MCF 10A (cell line): ENCODE results near the gene LMF1. TPM values are rescaled to one million over a fixed set of nuclear protein-coding genes. Genes with fewer than 3 reads are reported as not detected.
A peak's percentile ranks its signal among the peaks of the same experiment; 100 is the strongest.

ENCODE experiments used
- BruUV-seq: library from RNA; stranded (reverse); fragments of 400-500 nt; replicated peaks from 2 replicates; lab custom pipeline; 2021; lab: Mats Ljungman, UMichigan
- CTCF ChIA-PET: fragments of 300-600 bp; sonication (Branson Sonifier 250); formaldehyde crosslinking; extraction: SDS; loops from one replicate; lab custom pipeline; 2021; ENCODE audit warnings: antibody characterized with exemption, inconsistent platforms; lab: Yijun Ruan, JAX
- POLR2A ChIA-PET: fragments of 300-600, 350-650 bp; sonication (Branson Sonifier 250); formaldehyde crosslinking; extraction: SDS; loops from one replicate; lab custom pipeline; 2020; ENCODE audit warnings: antibody characterized with exemption, inconsistent platforms; lab: Yijun Ruan, JAX
- DNase-seq: peaks from one replicate; pipeline ENCODE4 v3.0.0-alpha.2; 2018; ENCODE audit not compliant: unreplicated experiment
- H3K27ac Mint-ChIP-seq: one replicate; pipeline ENCODE4 v1.8.0; 2022; ENCODE audit warnings: mild to moderate bottlenecking, low read depth, mixed read lengths; ENCODE audit not compliant: unreplicated experiment
- H3K27me3 Mint-ChIP-seq: one replicate; pipeline ENCODE4 v1.8.0; 2022; ENCODE audit warnings: mixed read lengths; ENCODE audit not compliant: insufficient read depth, unreplicated experiment
- H3K36me3 Mint-ChIP-seq: one replicate; pipeline ENCODE4 v1.8.0; 2022; ENCODE audit warnings: mild to moderate bottlenecking, moderate library complexity, mixed read lengths; ENCODE audit not compliant: insufficient read depth, unreplicated experiment
- H3K4me1 Mint-ChIP-seq: one replicate; pipeline ENCODE4 v1.8.0; 2022; ENCODE audit warnings: mixed read lengths; ENCODE audit not compliant: insufficient read depth, unreplicated experiment
- H3K4me3 Mint-ChIP-seq: one replicate; pipeline ENCODE4 v1.8.0; 2022; ENCODE audit warnings: mild to moderate bottlenecking, moderate library complexity, mixed read lengths; ENCODE audit not compliant: unreplicated experiment
- H3K9me3 Mint-ChIP-seq: one replicate; pipeline ENCODE4 v1.8.0; 2022; ENCODE audit warnings: mixed read lengths; ENCODE audit not compliant: unreplicated experiment
- intact Hi-C: fragments of 100-400 bp; cut with micrococcal nuclease; formaldehyde crosslinking; loops from 2 replicates; pipeline ENCODE4 v1.14.1; 2022
- total RNA-seq: library from RNA; stranded (reverse); gene quantifications from 2 replicates; pipeline ENCODE4 v1.2.3, GENCODE V29; 2022
- TF ChIP-seq, protein P1 (sequence below): fragments of 200-600 bp; IDR thresholded peaks from one replicate; pipeline ENCODE4 v1.8.0; 2022; ENCODE audit warnings: antibody characterized with exemption, mild to moderate bottlenecking; ENCODE audit not compliant: unreplicated experiment

The LMF1 gene
- total RNA-seq, 1 experiment from 2014 or later, result 9.9 TPM

GRCh38 chr16:978403-978802 is 7.6 kb upstream of the LMF1 start:
- Mint-ChIP-seq H3K4me3 (no peak overlapping the region), H3K4me1 (no peaks in the 10 kb centered on the region), H3K9me3 (no peaks in the 10 kb centered on the region), H3K36me3 (no peaks in the 10 kb centered on the region), H3K27me3 (peaks cover 15% of the 10 kb centered on the region), H3K27ac (no peak overlapping the region)
- no peak for DNase-seq
- intact Hi-C loops, result no loop called here
- TF ChIP-seq, protein P1, sequence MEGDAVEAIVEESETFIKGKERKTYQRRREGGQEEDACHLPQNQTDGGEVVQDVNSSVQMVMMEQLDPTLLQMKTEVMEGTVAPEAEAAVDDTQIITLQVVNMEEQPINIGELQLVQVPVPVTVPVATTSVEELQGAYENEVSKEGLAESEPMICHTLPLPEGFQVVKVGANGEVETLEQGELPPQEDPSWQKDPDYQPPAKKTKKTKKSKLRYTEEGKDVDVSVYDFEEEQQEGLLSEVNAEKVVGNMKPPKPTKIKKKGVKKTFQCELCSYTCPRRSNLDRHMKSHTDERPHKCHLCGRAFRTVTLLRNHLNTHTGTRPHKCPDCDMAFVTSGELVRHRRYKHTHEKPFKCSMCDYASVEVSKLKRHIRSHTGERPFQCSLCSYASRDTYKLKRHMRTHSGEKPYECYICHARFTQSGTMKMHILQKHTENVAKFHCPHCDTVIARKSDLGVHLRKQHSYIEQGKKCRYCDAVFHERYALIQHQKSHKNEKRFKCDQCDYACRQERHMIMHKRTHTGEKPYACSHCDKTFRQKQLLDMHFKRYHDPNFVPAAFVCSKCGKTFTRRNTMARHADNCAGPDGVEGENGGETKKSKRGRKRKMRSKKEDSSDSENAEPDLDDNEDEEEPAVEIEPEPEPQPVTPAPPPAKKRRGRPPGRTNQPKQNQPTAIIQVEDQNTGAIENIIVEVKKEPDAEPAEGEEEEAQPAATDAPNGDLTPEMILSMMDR, result no peak
- ChIA-PET POLR2A (no interaction called here), CTCF (interaction anchor here (0.7 kb wide), 1 partner anchor 125 kb away, joined by 3 read pairs; no protein-coding TSS in a partner anchor)
- no TSS peak for BruUV-seq

- Mint-ChIP-seq H3K9me3 (no peaks in the 10 kb centered on the region), H3K36me3 (no peaks in the 10 kb centered on the region), H3K27ac (peak overlapping the region; percentile 3), H3K4me1 (no peaks in the 10 kb centered on the region), H3K4me3 (no peak overlapping the region), H3K27me3 (peaks cover 15% of the 10 kb centered on the region)
- TF ChIP-seq, protein P1, result no peak
- POLR2A ChIA-PET, result no interaction called here
- no peak for DNase-seq
- BruUV-seq, result no TSS peak
- CTCF ChIA-PET, result interaction anchor here (0.7 kb wide), 1 partner anchor 126 kb away, joined by 3 read pairs; no protein-coding TSS in a partner anchor
- intact Hi-C loops, result no loop called here
Measured at GRCh38 chr16:977896-978295, 7.1 kb upstream of the LMF1 start.

DNA sequence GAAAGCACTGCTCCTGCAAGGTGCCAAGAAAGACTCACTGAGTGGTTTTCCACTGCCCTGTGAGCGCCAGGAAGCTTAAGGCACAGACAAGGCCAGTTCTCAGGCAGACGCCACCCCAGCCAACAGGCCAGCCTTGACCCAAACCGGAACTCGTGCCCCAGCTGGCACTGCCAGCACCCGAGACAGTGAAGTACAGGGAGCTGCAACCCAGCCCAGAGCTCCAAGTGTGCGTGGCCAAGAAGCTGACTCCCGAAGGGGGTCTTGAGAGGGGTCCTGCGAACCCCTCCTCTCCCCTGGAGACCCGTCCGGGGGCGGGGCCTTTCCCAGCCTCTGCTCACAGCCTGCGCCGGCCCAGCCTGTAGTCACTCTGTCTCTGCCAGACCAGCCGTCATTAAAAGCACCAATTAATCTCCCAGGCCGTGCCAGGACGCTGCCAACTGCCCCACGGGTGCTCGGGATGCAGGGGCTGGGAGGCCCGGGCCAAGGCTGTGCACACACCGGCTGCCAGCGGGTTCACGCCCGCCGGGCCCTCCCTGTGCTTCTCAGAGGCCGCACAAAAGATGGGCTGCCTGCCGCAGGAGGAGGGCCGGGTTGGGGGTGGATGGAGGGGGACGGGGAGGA is 6.4 kb upstream of the LMF1 start:
- ChIA-PET POLR2A (no interaction called here), CTCF (interaction anchor here (0.5 kb wide), 1 partner anchor 80 kb away, joined by 4 read pairs; no protein-coding TSS in a partner anchor)
- BruUV-seq, result no TSS peak
- no peaks in the 10 kb centered on the region for H3K36me3 Mint-ChIP-seq
- no peaks in the 10 kb centered on the region for H3K9me3 Mint-ChIP-seq
- DNase-seq, result no peak
- TF ChIP-seq, protein P1, result no peak
- H3K27me3 Mint-ChIP-seq, result peaks cover 15% of the 10 kb centered on the region
- intact Hi-C loops, result no loop called here
- no peaks in the 10 kb centered on the region for H3K4me1 Mint-ChIP-seq
- H3K27ac Mint-ChIP-seq, result no peak overlapping the region
- H3K4me3 Mint-ChIP-seq, result no peak overlapping the region

GRCh38 chr16:976389-976931 is 5.7 kb upstream of the LMF1 start:
- Mint-ChIP-seq H3K4me3 (no peak overlapping the region), H3K9me3 (no peaks in the 10 kb centered on the region), H3K4me1 (no peaks in the 10 kb centered on the region), H3K36me3 (no peaks in the 10 kb centered on the region), H3K27ac (no peak overlapping the region), H3K27me3 (peaks cover 15% of the 10 kb centered on the region)
- CTCF ChIA-PET, result interaction anchor here (0.5 kb wide), 1 partner anchor 81 kb away, joined by 4 read pairs; no protein-coding TSS in a partner anchor
- no TSS peak for BruUV-seq
- no peak for DNase-seq
- TF ChIP-seq, protein P1, result no peak
- intact Hi-C loops, result no loop called here
- POLR2A ChIA-PET, result no interaction called here
